GM19238 (cell line): ENCODE results near the gene MBOAT1.

Experiments used
- DNase-seq: peaks from one replicate; pipeline ENCODE4 v3.0.0; 2011; ENCODE audit warnings: low spot score; ENCODE audit not compliant: insufficient read length

The MBOAT1 gene

DNA sequence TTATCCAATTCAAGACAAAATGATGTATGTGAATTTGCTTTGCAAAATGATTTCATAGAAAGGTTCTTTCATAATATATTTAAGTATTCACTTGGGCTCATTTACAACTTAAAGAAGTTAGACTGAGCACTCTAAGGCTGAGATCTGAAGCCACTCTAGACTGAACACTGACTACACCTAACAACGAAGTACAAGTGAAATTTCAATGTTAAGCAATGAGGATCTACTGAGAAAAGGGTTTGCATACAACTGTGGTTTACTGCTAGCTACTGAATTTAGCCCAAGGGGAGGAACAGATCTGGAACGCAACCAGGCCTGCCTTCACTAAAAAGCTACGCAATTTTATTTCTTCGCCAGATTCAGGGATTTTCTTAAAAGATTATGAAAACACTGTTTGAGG, 106.4 kb downstream of the MBOAT1 start:
- no peak for DNase-seq

DNA sequence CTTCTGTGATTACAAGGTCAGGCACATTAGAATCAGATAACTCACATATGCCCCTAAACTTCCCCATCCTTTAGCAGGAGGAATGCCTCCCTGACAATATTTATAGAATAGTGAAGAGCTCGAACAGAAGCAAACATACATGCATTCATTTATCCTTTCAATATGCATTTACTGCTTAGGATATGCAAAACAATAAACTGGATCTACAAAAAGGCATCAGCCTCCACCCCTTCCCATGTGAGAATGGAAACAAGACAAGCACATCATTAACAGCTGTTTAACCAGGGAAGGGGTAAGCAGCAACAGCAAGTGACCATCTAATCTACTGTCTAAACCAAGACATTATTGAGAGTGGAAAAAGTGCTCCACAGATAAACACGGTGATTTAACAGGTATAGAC, 107.6 kb downstream of the MBOAT1 start:
- no peak for DNase-seq

GRCh38 chr6:20102397-20103073, 109.7 kb downstream of the MBOAT1 start:
- no peak for DNase-seq

GRCh38 chr6:20099156-20099555, 113.1 kb downstream of the MBOAT1 start:
- DNase-seq, result no peak

- no peak for DNase-seq
Measured at GRCh38 chr6:20098267-20098876, 113.9 kb downstream of the MBOAT1 start.

GRCh38 chr6:20096536-20096935, 115.7 kb downstream of the MBOAT1 start:
- DNase-seq, result no peak

DNA sequence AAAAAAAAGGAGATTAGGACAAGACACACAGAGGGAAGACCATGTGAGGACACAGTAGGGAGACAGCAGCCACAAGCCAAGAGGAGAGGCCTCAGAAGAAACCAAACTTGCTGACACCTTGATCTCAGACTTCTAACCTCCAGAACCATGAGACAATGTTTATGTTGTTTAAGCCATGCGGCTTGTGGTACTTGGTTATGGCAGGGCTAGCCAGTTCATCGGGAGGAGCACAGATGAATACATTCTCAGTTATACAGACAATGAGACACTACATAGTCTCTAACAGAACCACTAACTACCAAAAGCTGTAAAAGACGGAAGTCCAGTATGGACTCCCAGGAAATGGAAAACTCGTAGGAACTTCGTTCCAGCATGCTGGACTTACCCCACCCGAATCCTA, 116.8 kb downstream of the MBOAT1 start:
- DNase-seq, result no peak

DNA sequence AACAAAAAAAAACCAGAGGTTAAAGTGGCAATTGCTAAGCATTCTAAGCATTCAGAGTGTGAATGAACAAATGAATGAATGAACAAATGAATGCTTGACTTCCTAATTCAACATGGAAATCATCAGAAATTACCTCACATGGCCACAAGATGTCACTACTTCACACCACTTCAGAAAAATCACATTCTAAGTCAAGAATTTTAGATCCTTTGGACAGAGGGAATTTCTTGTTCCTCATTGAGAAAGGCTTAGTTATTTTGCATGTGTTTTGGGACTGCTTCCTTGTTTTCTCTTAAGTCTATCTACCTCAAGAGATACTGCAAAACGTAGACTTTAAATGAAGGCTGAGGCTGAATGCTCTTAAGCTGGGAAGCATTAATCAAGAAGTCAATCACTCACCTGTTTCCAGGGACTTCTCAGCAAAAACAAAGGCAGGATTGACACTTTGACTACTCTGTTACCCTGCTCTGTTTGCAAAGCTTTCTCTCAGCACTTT, 120.2 kb downstream of the MBOAT1 start:
- no peak for DNase-seq

- DNase-seq, result no peak
Measured at GRCh38 chr6:20086992-20087391, 125.3 kb downstream of the MBOAT1 start.

GRCh38 chr6:20085817-20086216, 126.5 kb downstream of the MBOAT1 start:
- no peak for DNase-seq

DNA sequence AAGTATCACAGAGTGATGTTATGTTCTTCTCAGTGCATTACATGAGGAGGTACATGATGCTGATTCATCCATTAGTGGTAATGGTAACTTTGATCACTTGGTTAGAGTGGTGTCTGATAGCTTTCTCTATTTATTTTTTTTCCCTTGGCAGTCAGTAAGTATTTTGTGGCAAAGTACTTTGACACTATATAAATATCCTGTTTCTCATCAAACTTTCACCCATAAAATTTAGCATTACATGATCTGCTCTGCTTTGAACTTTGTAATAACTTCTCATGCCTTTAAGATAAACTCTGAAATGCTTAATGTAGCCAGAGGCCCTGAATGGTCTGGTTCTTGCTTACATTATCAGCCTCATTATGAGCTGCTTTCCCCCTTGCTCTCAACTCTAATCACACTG, 127.9 kb downstream of the MBOAT1 start:
- no peak for DNase-seq

- no peak for DNase-seq
Measured at GRCh38 chr6:20071998-20072397, 140.3 kb downstream of the MBOAT1 start.

- no peak for DNase-seq
Measured at GRCh38 chr6:20070047-20070446, 142.2 kb downstream of the MBOAT1 start.

DNA sequence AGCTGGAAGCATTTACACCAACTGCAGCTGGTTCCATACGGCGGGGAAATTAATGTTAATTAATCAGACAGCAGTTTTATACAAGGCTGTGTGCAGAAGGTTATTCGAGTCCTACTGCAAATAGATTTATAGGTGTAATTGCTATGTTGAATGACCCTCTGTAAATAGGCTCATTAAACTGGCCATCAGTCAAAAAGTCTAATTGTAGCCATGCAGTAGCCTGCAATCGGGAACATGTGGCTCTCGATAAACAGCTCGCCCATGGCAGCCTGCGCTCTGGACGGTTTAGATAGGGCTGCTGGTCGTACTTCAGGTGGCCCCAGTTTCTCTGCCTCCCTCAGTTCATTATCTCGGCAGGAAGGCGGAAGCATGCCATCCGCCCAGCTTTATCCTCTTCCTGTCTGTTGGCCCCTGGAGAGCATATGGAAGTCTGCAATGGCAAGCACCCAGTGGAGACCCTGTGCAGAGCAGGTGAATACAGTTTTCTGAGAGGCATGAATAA, 143.2 kb downstream of the MBOAT1 start:
- DNase-seq, result no peak

DNA sequence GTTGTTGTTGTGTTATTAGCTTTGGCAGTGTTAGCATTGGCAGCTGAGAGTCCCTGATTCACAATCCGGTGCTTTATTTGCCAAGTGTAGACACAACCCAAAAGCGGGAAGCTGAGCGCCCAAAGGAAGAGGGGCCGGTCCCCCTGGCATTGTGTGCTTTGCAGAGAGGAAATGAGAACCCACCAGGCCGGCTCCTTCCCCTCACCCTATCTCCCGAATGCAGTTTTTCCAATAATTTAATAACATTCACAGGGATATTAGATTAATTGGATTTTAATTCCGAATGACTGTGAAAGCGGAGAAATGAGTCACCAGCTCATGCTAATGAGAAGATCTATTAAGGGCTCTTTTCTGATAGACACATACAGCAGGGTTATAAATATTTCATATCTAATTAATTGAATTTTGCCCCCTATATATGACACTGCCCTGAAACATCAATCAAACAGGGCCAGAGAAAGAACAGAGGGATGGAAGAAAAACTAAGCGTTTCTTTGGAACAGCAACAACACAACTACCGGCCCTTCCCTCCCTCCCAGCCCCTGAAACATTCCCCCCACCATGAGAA, 143.8 kb downstream of the MBOAT1 start:
- no peak for DNase-seq

DNA sequence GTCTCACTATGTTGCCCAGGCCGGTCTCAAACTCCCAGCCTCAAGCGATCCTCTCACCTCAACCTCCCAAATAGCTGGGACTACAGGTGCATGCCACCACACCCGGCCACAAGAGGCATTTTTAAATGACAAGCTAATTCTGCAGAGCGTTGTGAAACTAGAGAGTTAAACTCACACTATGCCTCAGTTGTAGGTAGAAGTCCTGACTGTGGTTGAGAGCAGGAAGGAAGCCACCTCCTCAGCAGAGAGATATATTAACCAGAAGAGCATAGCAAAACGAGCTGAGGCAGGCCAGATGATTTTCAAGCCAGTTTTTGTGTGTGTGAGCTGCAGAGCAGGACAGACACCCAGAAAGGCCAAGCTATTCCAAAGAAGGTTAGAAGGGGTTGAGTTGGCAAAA, 150.3 kb downstream of the MBOAT1 start:
- no peak for DNase-seq

DNA sequence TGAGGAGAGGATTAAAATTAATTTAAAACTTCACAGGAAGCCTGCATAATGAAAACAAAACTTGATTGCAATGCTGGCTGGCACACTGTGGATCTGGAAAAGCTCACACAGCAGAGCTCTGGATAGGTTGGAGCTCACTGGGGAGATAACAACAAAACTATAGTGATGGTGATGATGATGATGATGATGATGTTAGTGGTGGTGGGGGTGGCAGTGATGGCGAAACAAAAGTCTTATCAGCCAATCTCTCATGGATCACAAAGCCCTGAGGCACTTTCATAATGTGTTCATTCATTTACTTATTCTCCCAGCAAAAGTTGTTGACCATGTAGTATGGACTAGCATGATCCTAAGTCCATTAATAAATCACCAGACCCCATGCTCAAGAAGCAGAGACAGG, 152.0 kb downstream of the MBOAT1 start:
- no peak for DNase-seq

GRCh38 chr6:20058912-20059311, 153.4 kb downstream of the MBOAT1 start:
- DNase-seq, result no peak

- DNase-seq, result no peak
Measured at GRCh38 chr6:20058121-20058905, 154.0 kb downstream of the MBOAT1 start.

- no peak for DNase-seq
Measured at GRCh38 chr6:20056350-20056992, 155.8 kb downstream of the MBOAT1 start.

DNA sequence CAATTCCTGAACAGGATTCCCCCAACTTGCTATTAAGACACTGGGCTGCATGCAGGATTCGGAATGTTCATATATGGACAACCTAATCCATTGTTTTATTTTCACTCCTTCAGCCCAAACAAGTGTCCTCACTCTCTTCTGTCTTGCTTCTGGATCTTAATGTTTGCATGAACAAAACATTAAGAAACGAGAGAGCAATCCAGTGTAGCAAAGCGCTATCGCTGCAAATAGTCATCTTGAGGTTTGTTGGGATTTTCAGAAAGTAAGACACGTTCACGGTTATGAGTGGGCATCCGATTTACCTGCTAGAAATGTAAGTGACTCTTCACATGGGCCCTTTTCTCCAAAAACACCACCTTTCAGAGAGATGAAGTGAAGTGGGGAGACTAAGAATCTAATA, 156.4 kb downstream of the MBOAT1 start:
- no peak for DNase-seq
